UCSD-AML1 (cell line): ENCODE data around the gene PBOV1.
"Not testable (repeated sequence)": the region's sequence is repeated elsewhere in the genome, so short reads cannot be mapped to it uniquely, and the experiment has no call there.

Source experiments
- DNase-seq: peaks from one replicate; lab custom pipeline; 2025; ENCODE audit not compliant: unreplicated experiment; lab: John Stamatoyannopoulos, UW

Gene PBOV1

DNA sequence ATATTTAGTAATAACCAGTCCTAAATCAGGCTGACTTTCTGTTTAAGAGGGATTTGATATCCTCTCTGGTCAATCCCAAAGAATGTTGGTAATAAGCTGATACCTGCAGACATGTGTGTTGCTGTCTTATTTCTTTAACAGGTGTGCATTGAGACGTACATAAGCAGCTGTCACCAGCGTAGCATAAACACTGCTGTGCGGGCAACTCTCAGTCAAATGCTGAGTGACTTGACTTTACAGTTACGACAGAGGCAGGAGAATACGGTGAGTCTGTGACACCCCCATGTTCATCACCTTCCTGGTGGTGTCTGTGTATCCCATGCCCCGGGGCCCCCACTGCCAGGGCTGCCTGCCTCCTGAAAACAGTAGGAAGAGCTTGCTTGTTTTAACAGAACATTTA is 20.1 kb upstream of the PBOV1 start:
- DNase-seq: no peak

DNA sequence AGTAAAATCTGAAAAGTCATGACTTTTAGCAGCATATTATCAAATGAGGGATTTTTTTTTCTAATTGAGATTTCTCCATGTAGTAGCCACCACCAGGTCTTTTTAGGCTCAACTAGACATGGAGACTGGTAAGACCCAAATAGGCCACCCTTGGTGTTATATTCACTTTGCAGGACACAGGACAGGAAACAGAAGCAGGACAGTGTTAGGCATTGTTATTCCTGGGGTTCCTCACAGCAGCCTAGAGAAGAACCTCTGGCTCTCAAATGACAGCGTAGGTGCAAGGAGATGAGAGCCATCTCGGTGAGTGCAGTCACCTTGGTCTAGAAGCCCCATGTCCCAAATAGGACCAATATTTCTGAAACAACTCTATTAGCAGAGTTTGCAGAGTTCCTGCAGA is 19.2 kb upstream of the PBOV1 start:
- no peak for DNase-seq

DNA sequence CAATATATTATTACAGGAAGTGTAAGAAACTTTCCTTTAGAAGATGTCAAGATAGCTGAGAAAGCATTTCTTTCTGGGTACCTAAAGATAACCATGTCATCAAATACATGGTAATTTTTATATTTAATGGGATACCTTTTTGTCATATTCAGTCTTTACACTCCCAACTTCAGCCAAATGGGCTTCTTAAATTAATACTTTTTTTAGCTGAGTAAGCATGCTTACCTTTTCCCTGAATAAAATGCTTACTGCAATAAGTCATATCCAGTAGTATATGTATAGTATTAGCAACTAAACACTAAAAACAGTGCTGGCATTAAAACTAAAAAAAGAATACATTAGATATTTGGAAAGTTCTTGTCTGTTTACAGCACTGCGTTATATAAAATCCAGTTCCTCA is 17.4 kb upstream of the PBOV1 start:
- no peak for DNase-seq

DNA sequence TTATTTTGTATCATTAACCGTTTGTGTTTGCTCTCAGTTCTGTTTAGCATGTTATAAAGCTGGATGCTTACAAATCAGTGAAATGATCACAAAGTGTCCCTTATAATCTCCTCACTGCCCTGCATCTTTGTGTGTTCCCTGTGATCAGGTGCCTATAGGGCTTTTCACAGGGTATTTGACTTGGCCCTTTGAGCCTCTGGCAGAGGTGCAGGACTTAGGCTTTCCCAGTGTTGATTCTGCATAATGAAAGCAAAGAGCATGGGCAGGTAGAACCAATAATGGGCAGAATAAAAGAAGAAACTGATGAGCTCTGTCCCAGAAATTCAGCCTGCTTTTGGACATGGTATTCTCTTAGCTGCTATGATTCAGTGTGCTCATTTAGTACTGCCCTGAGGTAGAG is 16.9 kb upstream of the PBOV1 start:
- no peak for DNase-seq

DNA sequence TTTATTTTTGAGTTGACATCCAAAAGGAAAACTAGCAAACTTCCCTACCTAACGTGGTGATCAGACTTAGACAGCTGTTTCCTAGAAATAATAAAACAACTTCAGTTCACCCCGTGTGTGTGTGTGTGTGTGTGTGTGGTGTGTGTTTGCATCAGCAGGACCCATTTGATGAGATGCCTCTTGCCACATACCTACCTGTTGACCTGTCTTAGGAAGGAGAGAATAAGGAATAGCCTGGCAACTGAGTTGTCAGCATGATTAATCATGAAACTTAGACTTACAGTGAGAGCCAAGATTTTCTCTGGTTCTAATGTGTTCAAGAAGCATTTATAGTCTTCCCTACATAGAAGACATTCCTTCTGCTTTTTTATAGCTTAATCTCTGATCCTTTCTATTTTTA is 16.1 kb upstream of the PBOV1 start:
- no peak for DNase-seq

DNA sequence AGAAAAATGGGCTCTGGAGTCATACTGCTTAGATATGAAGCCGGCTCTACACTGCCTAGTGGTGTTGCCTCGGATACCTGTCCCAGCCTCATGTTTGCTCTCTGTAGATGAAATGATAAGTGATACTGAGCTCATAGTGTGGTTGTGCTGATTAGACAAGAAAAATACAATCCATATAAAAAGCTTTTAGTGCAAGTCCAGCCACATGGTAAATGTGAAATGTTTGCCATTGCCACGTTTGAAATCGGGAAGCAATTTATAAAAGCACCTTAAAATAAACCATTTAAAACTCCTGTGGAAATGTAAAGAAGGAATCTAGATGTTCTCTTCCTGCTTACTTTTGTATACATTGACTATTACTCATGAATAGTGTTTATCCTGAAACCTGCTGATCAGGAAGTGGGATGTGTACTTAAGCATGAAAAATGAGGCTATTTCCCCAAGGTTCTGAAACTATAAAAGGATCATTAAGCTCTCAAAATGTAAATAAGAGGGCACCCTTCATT is 13.1 kb upstream of the PBOV1 start:
- DNase-seq: no peak

DNA sequence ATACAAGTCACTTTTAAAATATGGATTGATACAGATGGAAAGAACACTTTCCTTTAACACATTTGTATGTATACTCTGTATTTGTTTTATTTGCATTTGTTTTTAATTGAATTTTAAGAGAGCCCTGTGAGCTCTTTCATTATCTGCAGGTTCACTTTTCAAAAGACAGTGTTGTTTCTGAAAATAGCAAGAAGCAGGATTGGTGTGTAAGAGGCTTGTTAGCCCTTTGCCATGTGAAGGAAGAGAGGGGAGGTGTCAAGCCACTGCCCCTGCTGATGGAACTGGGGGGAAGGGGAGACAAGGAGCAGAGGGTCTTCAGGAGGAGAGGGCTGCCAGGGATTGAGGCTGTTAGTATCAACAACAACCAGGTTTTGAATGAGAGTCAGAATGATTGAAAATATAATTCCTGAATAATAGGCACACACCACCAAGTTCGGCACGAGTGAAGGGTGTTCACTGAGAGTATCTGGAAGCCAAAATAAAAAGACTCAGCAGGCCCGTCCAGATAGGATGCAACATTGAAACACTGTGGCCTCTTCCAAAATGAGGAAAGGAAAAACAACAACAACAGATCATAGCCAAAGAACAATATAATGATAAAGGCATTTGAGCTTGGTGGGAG is 12.6 kb upstream of the PBOV1 start:
- no peak for DNase-seq

DNA sequence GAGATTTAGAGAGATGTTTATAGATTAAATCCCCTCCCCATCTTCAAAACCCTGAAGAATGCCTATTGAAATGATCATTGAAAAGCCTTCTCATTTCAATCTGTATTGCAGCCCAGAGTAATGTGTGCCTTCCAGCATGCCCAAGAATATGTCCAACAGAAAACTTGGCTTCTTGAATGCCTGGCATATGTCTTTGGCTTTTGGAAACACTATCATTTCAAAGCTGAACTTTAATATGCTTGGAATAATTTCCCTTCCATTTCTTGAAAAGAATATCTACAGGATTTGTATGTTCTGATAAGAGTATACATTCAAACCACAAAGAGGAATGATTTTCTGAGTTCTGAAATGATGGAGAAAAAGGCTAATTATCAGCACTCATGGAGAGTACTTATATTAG is 11.9 kb upstream of the PBOV1 start:
- DNase-seq: no peak

DNA sequence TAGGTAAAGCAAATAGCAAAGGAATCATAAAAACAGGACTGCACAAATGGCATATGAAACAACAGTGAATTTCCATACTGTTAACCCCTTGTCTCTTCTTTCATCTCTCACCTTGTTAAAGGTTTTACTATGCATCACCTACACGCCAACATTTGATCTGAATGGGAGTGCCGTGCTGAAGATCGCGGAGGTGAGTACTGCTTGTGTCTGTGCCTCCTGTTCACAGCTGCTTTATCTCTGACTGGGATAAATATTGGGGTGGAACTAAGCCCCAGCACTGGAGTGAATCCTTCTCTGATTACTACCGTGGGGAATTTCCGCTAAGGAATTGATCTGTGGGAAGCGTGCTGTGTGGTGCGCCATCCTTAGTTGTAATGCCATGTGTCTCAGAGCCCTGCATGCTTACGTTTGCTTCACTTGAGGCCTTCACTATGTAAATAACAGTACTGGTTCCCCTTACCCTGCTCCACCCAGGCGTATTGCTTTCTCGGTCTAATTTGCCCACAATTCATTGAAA is 11.4 kb upstream of the PBOV1 start:
- DNase-seq: no peak

DNA sequence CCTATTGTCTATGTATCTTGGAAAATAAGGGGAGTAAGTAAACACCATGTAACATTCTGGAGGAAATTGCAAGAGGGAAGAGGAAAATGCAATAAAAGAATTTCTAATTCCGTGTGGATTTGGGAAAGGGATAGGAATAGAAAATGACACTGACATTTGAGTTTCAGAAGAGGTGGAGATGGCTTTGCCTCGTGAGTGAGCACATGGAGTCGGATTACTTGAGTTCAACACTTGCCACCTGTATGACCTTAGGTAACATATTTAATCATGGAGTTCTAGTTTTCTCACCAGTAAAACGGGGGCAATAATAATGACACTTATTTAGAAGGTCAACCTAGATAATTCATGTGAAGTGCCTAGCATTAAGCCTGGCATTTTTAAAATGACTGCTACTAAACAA is 10.8 kb upstream of the PBOV1 start:
- DNase-seq: no peak

DNA sequence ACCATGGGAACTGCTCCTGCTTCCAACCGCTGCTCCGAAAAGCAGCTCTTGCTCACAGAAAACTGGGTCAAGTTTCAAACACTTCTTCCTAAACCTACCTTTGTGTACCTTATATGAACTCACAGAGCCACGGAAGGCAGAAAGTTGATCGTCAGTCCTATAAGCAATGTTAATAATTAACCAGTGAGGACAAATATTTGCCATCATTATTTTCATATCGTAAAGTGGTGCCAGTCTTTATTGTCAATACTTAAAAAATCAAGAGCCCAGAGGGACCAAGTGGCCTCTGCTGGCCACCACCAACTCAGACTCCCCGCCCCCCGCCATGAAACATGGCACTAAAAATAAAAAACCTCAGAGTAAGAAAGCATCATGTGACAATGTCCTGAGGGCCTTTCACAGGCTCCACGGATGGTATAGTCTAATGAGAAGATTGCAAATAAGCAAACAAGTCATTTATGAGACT is 9.1 kb upstream of the PBOV1 start:
- no peak for DNase-seq

DNA sequence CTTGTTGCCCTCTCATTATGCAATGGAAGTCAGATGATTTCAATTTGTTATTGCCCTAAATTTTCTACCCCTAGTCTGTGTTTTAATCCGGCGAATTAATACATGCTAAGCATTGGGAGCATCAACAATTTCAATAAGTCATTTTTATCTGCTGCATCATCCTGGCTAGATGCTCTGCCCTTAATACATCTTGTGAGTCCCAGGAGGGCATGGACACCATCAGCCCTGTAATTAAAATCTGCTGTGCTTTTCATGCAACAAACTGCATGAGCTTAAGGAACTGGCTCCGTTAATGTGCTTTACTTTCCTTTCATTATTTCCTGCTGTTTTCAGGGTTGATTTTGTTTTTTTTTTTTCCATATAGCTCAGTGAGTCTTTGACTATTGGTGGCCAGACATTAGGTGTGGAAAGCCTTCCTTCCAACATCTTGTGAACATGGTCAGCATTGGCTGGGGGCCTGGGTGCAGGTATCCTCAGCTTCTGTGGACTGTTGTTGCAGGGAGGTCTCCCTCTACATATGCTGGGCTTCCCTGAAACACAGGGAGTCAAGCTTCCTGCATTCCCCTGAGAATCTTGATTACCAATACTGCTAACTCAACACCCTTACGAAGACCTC is 8.5 kb upstream of the PBOV1 start:
- DNase-seq: no peak

DNA sequence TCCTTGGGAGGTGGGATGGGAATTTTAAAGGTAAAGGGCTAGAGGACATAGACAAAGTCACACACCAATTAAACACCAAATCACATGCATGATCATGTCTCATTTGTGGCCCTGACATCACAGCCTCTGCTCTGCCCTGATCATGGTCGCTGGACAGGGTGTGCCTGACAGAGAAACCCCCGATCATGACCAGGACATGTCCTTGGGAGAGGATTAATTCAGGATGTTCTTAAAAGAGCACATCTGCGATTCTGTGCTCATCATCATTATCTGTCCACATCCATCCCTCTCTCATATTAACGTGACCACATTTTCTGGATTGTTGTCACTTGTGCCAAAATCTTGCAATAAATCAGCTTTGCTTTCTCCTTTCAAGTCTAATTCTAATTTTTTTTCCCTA is 7.7 kb upstream of the PBOV1 start:
- no peak for DNase-seq

DNA sequence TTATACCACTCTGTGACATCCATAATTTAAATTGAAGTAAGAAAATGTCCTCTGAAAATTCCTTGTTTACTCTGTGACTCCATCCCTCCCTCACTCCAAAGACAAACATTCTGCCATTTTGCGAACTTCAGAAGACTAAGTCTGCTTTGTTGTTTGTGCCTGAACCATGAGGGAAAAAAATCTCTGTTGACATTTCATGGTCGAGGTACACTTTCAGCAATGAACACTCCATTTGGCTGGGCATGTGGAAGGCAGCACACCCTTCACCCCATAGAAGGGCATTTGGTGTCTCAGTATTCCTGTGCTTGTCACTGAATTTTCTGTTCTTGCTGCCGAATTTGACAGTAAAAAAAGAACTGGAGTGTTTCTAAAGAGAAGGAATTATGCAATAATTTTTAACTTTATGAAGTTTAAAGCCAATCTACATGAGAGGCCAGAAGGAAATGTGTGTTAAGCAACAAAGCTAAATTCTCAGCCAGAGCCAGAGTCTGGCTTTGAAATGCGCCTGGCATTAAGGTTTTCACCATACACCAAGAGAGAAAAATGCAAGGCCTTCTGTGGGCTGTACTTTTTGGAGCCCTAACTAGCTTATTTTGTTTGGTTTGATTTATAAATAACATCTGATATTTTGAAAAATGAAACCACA is 4.7 kb upstream of the PBOV1 start:
- no peak for DNase-seq

DNA sequence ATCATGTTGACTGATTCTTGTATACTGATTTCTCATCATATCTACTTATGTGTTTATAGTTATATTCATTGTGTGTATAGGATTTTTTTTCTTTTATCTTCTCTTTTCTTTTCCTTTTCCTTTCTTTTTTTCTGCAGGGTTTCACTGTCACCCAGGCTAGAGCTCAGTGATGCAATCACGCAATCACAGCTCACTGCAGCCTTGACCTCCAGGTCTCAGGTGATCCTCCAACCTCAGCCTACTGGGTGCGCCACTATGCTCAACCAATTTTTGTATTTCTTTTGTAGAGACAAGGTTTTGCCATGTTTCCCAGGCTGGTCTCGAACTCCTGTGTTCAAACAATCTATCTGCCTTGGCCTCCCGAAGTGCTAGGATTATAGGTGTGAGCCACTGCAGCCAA is 1.6 kb upstream of the PBOV1 start:
- DNase-seq: no peak

DNA sequence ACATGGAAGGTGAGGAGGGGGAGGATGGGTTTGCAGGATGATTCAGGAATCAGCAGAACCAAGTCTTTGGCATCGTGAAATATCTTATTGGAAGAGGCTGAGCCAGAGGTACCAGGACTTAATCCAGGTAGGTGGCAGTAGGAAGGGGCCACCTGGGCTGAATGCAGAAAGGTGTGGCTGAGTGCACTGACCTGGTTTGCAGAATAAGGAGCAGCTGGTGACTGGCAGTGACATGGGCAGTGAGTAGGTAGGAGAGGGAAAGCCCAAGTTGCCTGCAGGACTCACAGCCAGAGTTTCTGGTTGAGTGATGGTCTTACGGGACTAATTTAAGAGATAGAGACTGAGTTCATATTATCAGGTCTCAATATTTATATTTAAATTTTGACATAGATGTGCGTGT is 1.1 kb upstream of the PBOV1 start:
- no peak for DNase-seq

DNA sequence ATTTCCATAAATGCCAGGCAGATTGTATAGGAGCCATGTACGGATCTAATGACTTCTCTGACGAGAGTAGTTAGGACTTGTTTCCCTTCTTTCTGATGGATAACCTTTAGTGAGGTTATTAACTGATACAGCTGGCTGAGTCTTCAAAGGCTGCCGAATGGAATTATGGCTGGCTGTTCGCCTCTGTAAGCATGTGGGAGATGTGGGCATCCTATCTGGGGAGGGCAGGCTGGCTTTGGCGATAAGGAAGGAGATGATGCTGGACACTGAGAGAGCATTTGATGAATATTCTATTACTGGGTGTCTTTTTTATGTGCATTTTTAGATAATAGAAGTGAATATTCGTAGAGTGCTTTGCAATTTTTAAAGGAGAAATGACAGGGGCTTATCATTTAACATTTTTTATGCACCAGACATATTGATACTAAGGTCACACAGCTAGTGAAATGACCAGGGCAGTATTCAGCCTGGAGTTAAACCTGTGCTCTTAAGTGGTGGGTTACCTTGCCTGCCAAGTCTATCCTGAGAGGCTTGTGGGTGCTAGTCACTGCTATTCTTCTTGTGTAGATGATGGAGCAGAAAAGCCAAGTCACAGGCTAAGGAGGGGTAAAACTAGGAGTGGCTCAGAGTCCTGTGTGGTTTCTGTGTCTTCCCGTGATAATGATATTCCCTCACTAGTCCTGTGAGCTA is 3.1 kb downstream of the PBOV1 start:
- no peak for DNase-seq

DNA sequence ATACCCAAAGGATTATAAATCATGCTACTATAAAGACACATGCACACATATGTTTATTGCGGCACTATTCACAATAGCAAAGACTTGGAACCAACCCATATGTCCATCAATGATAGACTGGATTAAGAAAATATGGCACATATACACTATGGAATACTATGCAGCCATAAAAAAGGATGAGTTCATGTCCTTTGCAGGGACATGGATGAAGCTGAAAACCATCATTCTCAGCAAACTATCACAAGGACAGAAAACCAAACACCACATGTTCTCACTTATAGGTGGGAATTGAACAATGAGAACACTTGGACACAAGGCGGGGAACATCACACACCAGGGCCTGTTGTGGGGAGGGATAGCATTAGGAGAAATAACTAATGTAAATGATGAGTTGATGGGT is 5.8 kb downstream of the PBOV1 start:
- not testable (repeated sequence) for DNase-seq

DNA sequence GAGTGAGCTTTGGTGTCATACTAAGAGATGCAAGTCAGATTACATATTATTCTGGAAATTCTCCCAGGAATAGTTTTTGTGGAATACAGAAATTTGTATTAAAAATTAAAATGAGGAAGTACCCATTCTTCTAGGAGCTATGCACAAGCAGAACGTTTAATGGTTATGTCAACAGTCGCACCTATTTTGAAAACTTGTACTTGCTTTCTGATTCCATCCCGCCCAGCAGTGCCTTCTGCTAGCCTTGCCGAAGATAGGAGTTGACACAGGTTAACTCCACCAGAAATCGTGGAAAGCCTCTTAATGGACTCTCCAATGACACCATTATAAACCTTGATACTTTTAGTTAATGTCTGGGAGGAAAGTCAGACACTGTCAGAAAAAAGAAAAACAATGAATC is 6.7 kb downstream of the PBOV1 start:
- DNase-seq: no peak

DNA sequence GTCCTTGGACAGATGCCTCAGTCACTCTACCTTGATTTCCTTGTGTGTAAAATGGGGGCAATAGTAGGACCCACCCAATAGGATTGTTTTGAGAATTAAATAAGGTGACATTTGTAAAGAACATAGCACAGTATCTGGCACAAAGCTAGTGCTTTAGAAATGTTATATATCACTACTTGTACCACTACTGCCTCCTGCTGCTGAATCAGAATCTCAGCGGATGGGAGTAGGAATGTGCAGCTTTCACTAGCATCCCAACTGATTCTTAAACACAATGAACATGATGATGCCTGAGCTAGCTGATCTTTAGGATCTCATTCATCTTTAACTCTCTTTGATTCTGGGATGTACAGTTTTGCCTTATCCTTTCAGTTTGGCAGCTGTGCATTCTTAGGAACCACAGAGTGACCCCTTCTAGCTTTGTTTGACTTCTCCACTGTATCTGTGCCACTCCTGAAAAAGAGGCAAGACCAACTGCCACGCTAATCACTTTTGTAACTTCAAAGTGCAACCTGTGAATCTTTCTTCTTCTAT is 7.2 kb downstream of the PBOV1 start:
- no peak for DNase-seq

DNA sequence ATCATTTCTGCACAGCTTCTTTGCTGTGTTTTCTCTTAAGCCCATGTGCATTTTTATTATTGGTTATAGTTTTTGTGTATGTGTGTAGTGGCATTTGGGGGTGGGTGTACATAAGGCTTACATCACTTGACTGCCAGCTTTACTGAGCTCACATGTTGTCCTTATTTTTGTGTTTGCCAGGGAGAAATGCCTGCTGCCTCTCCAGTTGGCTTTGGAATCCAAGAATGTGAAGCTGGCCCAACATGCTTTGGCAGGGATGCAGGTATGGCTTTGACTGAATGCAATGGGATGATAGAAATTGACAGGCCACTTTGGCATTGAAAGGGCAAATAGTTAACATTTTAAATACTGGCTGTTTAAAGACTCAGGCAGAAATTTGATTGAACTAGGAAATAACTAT is 11.4 kb downstream of the PBOV1 start:
- DNase-seq: no peak
